Kidney (tissue), 14 donors: ENCODE data around the gene MAPK8. TPM values are rescaled to one million over a fixed set of nuclear protein-coding genes. Genes with fewer than 3 reads are reported as not detected.

Source experiments
- DNase-seq, 5 donors: peaks; one replicate each; pipeline ENCODE4 v3.0.0-alpha.2; 2013 to 2020
- FAIRE-seq: peaks from 2 replicates; lab custom pipeline; 2012; peaks lifted over from hg19 to GRCh38; lab: Jason Lieb, UNC
- H3K27ac ChIP-seq, 2 donors: one replicate each; pipeline ENCODE4 v1.7.0; 2013; ENCODE audit warnings: low read depth in 2 of 2, low read length in 2 of 2, inconsistent platforms in 1 of 2
- H3K27me3 ChIP-seq: one replicate; pipeline ENCODE4 v1.7.1; 2013; ENCODE audit warnings: low read length, inconsistent platforms; ENCODE audit not compliant: control insufficient read depth, insufficient read depth
- H3K36me3 ChIP-seq, 3 donors: one replicate each; pipeline versions ENCODE4 v1.7.0 to v1.7.1; 2013; ENCODE audit warnings: low read length in 3 of 3, control low read depth in 1 of 3, inconsistent platforms in 1 of 3; ENCODE audit not compliant: insufficient read depth in 3 of 3, control insufficient read depth in 2 of 3
- H3K4me1 ChIP-seq, 3 donors: one replicate each; pipeline versions ENCODE4 v1.7.0 to v1.7.1; 2013; ENCODE audit warnings: low read length in 3 of 3, inconsistent platforms in 1 of 3, low read depth in 1 of 3; ENCODE audit not compliant: control insufficient read depth in 2 of 3, insufficient read depth in 2 of 3
- H3K4me3 ChIP-seq, 3 donors: one replicate each; pipeline versions ENCODE4 v1.7.0 to v1.8.1; 2013; ENCODE audit warnings: low read length in 3 of 3, control low read depth in 1 of 3, inconsistent platforms in 1 of 3
- H3K9ac ChIP-seq, 3 donors: one replicate each; pipeline versions ENCODE4 v1.7.0 to v1.7.1; 2013; ENCODE audit warnings: low read length in 3 of 3, control low read depth in 1 of 3, inconsistent platforms in 1 of 3
- H3K9me3 ChIP-seq, 3 donors: one replicate each; pipeline versions ENCODE4 v1.7.0 to v1.7.1; 2013; ENCODE audit warnings: low read length in 3 of 3, control low read depth in 1 of 3, inconsistent platforms in 1 of 3; ENCODE audit not compliant: control insufficient read depth in 2 of 3, insufficient read depth in 1 of 3
- CTCF ChIP-seq: IDR thresholded peaks from 3 replicates; pipeline ENCODE4 v1.5.1; 2012; ENCODE audit warnings: mild to moderate bottlenecking, moderate library complexity, borderline replicate concordance; ENCODE audit not compliant: insufficient read depth; ENCODE audit errors: extremely low read depth
- intact Hi-C: fragments of 100-400 bp; cut with DNase I; formaldehyde crosslinking; loops from one replicate; pipeline ENCODE4 v1.11.1; 2022
- polyA plus RNA-seq: library from polyadenylated mRNA; stranded (reverse); fragments of 350-450 nt; fragmentation: Illumina TruSeq; extraction: RNeasy Lipid Tissue Mini Kit (QIAGEN cat#74804); gene quantifications from one replicate; pipeline ENCODE4 v1.2.3, GENCODE V29; 2014; ENCODE audit warnings: low read depth, low replicate concordance; ENCODE audit not compliant: insufficient read depth
- total RNA-seq: library from RNA; stranded (reverse); fragmentation: NEBNext Ultra II Directional; extraction: Animal tissue kit (Norgen Biotek cat#: 25700); gene quantifications from one replicate; pipeline ENCODE4 v1.2.1, GENCODE V29; 2021
- donor health status: control.
- donor health status: control.
- donor health status: control.
- donor health status: control.
- donor health status: control.
- donor health status: DM: yes; HTN: yes; CAD: no.
- donor health status: Normal renal cell carcinoma (clear cell type).

The MAPK8 gene
- total and polyA plus RNA-seq, 2 donors from 2014 or later = 17.0 to 36.7 TPM

GRCh38 chr10:48365668-48366067 is 59.2 kb downstream of the MAPK8 start:
- Histone ChIP-seq H3K27me3 (no peaks in the 10 kb centered on the region), H3K36me3 (no peaks in the 10 kb centered on the region), H3K27ac (no peak overlapping the region), H3K4me1 (peaks cover 0 to 10% (median 5%) of the 10 kb centered on the region in 3 donors), H3K9me3 (no peaks in the 10 kb centered on the region), H3K4me3 (no peak overlapping the region), H3K9ac (no peak overlapping the region)
- DNase-seq (no peak), FAIRE-seq (peak; percentile 47)
- no peak for TF ChIP-seq CTCF
- intact Hi-C loops = no loop called here

- TF ChIP-seq CTCF = no peak
- Histone ChIP-seq H3K27ac (no peak overlapping the region), H3K9ac (no peak overlapping the region), H3K4me1 (peaks cover 0 to 10% (median 5%) of the 10 kb centered on the region in 3 donors), H3K27me3 (no peaks in the 10 kb centered on the region), H3K4me3 (no peak overlapping the region), H3K9me3 (no peaks in the 10 kb centered on the region), H3K36me3 (no peaks in the 10 kb centered on the region)
- no peak for FAIRE-seq
- DNase-seq = no peak
- intact Hi-C loops = no loop called here
Measured at GRCh38 chr10:48366261-48366660, 59.8 kb downstream of the MAPK8 start.

GRCh38 chr10:48369501-48369900 is 63.0 kb downstream of the MAPK8 start:
- Histone ChIP-seq H3K36me3 (no peaks in the 10 kb centered on the region), H3K27me3 (no peaks in the 10 kb centered on the region), H3K9ac (no peak overlapping the region), H3K27ac (no peak overlapping the region), H3K9me3 (no peaks in the 10 kb centered on the region), H3K4me3 (no peak overlapping the region), H3K4me1 (peaks cover 0 to 4% (median 2%) of the 10 kb centered on the region in 3 donors)
- DNase-seq (no peak), FAIRE-seq (no peak)
- TF ChIP-seq CTCF = no peak
- intact Hi-C loops = no loop called here
